Left kidney (tissue), 2 donors: Measurements from ENCODE around the gene ARNT2. TPM values are rescaled to one million over a fixed set of nuclear protein-coding genes. Genes with fewer than 3 reads are reported as not detected.

ENCODE experiments used
- DNase-seq: peaks from one replicate; pipeline ENCODE4 v3.0.0-alpha.2; 2013
- polyA plus RNA-seq: library from polyadenylated mRNA; unstranded; fragments of 120-200 nt; gene quantifications from one replicate; pipeline ENCODE4 v1.2.1, GENCODE V29; 2013; ENCODE audit not compliant: insufficient read length

ARNT2 gene
- polyA plus RNA-seq, 1 donor = 60.8 TPM

- DNase-seq = no peak
Observed at GRCh38 chr15:80464951-80465625, 60.9 kb downstream of the ARNT2 start.

GRCh38 chr15:80465626-80466005, 61.4 kb downstream of the ARNT2 start:
- DNase-seq = no peak

DNA sequence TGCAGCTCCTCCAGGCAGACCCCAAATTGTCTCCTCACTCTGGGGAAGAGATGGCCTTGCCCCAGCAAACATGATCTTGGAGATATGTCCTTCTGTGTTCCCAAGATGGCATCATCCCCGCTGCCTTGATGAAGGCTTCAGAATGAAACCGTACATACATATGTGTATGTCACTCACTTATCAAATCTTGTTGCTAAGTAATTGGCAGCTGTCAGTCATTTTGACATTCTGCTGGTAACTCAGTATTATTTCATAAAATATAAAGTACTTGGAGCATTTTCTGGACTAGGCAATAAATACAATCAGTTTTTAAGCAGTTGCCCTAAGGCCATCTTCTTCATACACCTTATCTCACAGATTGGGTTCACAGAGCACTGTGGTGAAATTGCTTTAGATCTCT, 62.4 kb downstream of the ARNT2 start:
- no peak for DNase-seq

- DNase-seq = no peak
Observed at GRCh38 chr15:80467311-80467714, 63.1 kb downstream of the ARNT2 start.

DNA sequence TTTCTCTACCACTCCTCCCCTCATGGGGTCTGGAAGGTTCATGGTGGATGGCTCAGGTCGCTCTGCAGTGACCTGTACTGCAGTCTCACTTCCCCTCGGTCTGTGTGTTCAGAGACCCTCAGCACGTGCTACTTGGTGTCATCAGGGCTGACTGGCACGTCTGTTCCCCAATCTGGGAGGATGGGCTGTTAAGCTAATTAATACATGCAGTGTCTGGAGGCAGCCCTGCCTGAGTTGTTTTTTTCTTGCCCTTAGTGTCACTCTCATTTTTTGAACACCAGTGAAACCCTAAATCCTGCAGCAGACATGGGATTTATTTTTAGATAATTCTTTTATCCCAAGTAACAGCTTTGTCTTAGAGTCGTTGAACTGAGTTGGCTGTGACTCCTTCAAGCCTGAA, 64.6 kb downstream of the ARNT2 start:
- DNase-seq = no peak

DNA sequence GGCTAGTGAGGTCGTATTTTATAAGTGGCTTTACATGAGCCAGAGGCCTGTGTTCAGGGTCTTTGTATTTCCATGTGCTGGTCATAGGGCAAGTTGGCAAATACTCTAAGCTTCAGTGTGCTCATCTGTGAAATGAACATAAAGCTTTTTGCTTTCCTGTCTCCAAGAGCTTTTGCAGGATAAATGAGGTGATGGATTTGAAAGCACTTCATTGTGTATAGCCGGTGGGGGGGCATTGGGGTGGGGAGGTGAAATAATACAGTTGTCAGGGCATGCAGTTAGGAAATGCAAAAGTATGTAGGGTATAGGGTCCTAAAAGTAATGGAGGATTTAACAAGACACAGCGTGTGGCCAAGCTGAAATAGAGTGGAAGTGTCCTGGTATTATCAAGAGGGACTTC, 67.7 kb downstream of the ARNT2 start:
- no peak for DNase-seq

GRCh38 chr15:80473286-80474223, 69.4 kb downstream of the ARNT2 start:
- DNase-seq = no peak

DNA sequence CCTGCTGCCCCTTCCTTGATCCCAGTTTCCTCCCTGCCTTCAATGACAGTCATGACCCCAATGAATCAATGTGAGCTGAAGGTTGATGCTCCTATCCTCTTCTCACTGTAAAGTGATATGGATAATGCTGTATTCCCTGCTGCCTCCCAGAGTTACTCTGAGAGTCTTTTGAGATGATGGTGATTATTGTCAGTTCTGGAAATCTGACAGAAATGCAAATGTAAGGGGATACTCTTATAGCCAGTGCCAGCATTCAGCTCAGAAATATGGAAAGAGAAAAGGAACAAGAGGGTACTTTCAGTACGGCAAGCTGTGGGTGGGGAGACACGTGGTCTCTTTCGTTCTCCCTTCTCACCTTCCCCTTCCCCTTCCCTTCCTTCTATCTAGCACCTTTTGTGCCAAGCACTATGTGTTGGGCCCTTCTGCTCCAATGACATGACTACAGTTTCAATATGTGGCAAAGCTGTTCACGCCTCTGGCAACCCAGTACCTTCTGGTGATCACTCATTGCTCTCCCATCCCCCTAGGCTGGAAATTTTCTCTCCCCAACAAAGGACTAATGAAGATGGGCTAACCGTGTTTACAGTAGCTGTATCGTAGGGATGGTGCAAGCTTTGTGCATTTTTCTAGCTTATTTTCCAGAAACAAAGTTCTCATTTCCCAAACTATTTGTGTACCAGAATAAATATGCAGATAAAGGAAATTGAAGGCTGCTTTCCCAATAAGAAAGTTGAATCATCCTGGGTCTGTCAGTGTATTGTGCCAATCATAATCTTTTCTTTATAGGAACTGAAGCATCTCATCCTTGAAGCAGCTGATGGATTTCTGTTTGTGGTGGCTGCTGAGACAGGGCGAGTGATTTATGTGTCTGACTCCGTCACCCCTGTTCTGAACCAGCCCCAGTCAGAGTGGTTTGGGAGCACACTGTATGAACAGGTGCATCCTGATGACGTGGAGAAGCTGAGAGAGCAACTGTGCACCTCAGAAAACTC, 70.3 kb downstream of the ARNT2 start:
- no peak for DNase-seq

DNA sequence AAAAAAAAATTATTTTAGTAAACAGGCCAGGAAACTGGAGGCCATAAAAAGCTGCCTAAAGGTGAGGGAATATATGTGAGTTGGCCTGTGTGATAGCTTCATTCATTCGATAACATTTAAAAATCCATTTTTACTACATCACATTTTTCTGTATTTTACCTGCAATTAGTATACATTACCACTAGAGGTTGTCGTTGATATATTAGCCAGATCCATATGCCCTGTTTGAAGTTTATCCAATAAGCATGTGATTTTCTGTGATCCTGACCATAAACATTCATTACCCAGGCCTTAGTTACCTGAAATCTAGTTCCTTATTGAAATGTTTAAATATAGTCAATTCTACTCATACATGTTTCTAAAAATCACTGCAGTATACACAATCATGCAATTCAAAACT, 71.4 kb downstream of the ARNT2 start:
- no peak for DNase-seq

GRCh38 chr15:80476036-80476435, 71.9 kb downstream of the ARNT2 start:
- DNase-seq = no peak

- no peak for DNase-seq
Observed at GRCh38 chr15:80478075-80478474, 73.9 kb downstream of the ARNT2 start.

GRCh38 chr15:80479191-80479590, 75.0 kb downstream of the ARNT2 start:
- no peak for DNase-seq

- DNase-seq = no peak
Observed at GRCh38 chr15:80480171-80480811, 76.1 kb downstream of the ARNT2 start.

DNA sequence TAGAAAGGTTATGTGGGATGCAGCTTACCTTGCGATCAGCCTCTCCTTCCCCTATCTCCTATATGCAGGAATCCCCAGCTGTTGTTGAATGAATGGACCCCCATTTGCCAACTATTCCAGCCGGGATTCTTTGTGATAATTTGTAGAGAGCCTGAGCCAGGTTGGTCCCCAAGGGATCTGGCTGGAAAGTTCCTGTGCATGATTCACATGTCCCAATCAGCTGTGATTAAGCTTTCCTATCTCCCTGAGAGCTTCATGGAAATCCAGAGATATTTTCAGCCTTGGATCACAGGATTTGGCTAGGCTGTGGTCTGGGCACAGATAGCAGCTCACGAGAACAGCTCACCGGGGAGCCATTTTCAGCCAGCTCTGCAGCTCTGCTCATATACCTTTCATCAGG, 76.7 kb downstream of the ARNT2 start:
- DNase-seq = no peak

GRCh38 chr15:80482696-80483095, 78.5 kb downstream of the ARNT2 start:
- no peak for DNase-seq

- DNase-seq = no peak
Observed at GRCh38 chr15:80483725-80484161, 79.6 kb downstream of the ARNT2 start.

GRCh38 chr15:80484333-80484864, 80.2 kb downstream of the ARNT2 start:
- DNase-seq = no peak

DNA sequence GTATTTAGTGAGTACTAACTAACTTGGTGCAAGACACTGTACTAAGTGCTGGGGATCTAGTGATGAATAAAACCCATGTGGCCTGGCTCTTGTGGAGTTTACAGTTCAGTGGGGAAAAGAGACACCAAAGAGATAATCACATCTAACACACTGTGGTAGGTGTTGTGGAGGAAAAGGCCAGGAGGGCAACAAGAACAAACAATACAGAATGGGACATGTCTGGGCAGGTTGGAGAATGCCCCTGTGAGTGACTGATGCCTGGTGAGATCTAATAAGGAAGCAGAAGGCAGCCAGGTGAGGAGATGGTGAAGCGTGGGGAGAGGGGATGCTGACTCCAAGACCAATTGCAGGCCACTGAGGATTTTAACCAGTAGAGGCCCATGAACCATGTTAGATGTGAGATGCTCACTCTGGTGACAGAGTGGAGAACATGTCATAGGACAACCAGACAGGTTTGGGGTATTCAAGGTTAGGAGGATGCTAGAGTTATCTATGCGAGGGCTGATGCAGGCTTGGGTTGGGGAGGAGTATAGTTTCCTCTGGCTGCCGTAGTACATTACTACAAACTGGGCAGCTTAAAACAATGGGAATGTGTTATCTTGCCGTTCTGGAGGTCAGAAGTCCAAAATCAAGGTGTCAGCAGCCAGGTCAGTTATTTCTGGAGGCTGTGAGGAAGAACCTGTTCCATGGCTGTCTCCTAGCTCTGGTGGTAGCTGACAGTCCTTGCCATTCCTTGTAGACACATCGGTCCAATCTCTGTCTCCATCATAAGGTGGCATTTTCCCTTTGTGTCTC, 81.4 kb downstream of the ARNT2 start:
- no peak for DNase-seq

DNA sequence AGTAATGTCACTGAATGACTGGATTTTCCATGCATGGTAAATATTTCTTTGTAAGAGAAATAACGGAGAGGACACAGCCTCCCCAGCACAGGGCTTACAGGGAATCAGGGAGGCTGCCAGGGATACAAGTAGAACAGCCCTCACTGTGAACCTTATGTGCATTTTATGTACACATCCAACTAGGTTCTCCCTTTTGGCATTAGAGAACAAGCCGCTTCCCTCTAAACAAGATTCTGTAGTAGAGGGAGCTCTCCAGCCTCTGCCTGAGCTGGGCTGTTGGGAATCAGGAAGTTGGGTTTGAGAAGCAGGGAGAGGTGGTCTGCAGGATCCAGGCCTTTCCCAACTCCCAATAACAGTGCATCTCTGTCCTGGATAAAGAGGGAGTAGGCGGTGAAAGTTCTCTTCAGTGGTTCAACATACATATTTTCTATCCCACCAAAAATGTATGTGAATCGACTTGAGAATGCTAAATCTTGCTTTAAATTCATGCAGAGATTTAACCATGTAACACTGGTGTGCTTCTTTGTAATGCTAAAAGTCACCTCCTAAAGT, 83.7 kb downstream of the ARNT2 start:
- no peak for DNase-seq

DNA sequence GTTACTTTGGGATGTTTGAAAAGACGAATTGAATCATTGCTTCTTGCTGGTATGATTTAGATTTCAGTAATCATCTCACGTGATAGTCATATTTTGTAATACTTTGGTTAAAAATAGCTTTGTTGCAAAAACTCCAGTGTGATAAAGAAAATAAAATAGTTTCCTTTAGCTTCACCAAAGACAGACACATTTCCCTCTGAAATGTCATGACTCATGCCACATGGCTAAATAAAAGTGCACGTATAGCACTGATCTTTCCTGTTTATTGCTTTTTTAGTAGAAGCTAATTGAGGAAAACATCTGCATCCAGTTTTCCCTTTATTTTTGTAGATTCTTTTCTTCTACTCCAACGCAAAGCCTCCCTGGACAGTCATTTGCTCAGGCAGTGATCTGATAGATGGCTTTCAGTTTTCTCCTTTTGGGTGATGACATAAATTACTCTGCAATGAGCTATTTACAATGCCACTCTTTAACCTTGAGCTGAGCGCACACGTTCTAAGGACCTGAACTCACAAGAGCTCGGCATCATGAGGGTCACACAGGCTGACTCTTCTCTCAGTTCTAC, 84.9 kb downstream of the ARNT2 start:
- DNase-seq = no peak
